HCT116 (cell line): ENCODE measurements around the gene TP53TG3E. TPM values are rescaled to one million over a fixed set of nuclear protein-coding genes. Genes with fewer than 3 reads are reported as not detected.
"Not testable (repeated sequence)": the region's sequence is repeated elsewhere in the genome, so short reads cannot be mapped to it uniquely, and the experiment has no call there.

ENCODE experiments used
- ATAC-seq: fragments of 200-7000 bp; cut with Tn5 transposase; 2 replicates; pipeline ENCODE4 v1.9.1; 2020; ENCODE audit warnings: mild to moderate bottlenecking, moderate library complexity
- Bru-seq: library from RNA; stranded (reverse); fragments of 400-500 nt; gene quantifications from one replicate; lab custom pipeline; 2021; lab: Mats Ljungman, UMichigan
- BruChase-seq, 2 experiments: library from RNA; stranded (reverse); fragments of 400-500 nt; gene quantifications; one replicate each; lab custom pipeline; 2021; lab: Mats Ljungman, UMichigan
- BruUV-seq: library from RNA; stranded (reverse); fragments of 400-500 nt; replicated peaks from 2 replicates; lab custom pipeline; 2021; lab: Mats Ljungman, UMichigan
- CTCF ChIA-PET: fragments of 300-600 bp; sonication (Branson Sonifier 250); formaldehyde crosslinking; loops from one replicate; lab custom pipeline; 2021; ENCODE audit warnings: antibody characterized with exemption; lab: Charles Lee
- POLR2A ChIA-PET: fragments of 300-600, 350-600 bp; sonication (Branson Sonifier 250); formaldehyde crosslinking; loops from one replicate; lab custom pipeline; 2021; ENCODE audit warnings: antibody characterized with exemption; lab: Charles Lee
- RAD21 ChIA-PET, 2 experiments: fragments of 300-600 bp; sonication (Branson Sonifier 250); formaldehyde crosslinking; loops; one replicate each; lab custom pipeline; 2023; ENCODE audit warnings: low total read pairs in 2 of 2; ENCODE audit not compliant: uncharacterized antibody in 2 of 2, unreplicated experiment in 2 of 2, low non-redundant PET in 1 of 2; lab: Charles Lee
- DNase-seq: peaks from one replicate; pipeline ENCODE4 v3.0.0-alpha.2; 2010; ENCODE audit warnings: low read depth, low spot score
- H2AFZ ChIP-seq: fragments of 200-600 bp; shearing (Covaris generic), sonication (generic); 2 replicates; pipeline ENCODE4 v1.6.1; 2017; ENCODE audit warnings: low read depth, mixed run types, mixed read lengths, antibody characterized with exemption, low read length; ENCODE audit not compliant: poor library complexity, severe bottlenecking
- H3K27ac ChIP-seq: 2 replicates; pipeline ENCODE4 v1.5.1; 2012; ENCODE audit warnings: low read depth, low read length
- H3K27me3 ChIP-seq: fragments of 200-600 bp; sonication (generic); 2 replicates; pipeline ENCODE4 v1.6.1; 2016; ENCODE audit warnings: mixed run types, low read length, mixed read lengths; ENCODE audit not compliant: insufficient read depth
- H3K36me3 ChIP-seq, 2 experiments: fragments of 200-500 bp in 1 of 2; fragments of 200-600 bp in 1 of 2; sonication (Bioruptor generic) in 1 of 2; sonication (generic) in 1 of 2; 2 replicates each; pipeline versions ENCODE4 v1.5.1 to v1.6.1; 2014 to 2016; ENCODE audit warnings: low read length in 2 of 2, inconsistent platforms in 1 of 2, mixed read lengths in 1 of 2, mixed run types in 1 of 2; ENCODE audit not compliant: insufficient read depth in 2 of 2, control insufficient read depth in 1 of 2
- H3K4me1 ChIP-seq, 2 experiments: fragments of 200-600 bp in 1 of 2; sonication (generic) in 1 of 2; 2 replicates each; pipeline versions ENCODE4 v1.5.1 to v1.6.1; 2012 to 2017; ENCODE audit warnings: low read length in 2 of 2, inconsistent platforms in 1 of 2, mild to moderate bottlenecking in 1 of 2, mixed read lengths in 1 of 2, mixed run types in 1 of 2, moderate library complexity in 1 of 2; ENCODE audit not compliant: insufficient read depth in 2 of 2, control insufficient read depth in 1 of 2
- H3K4me2 ChIP-seq: fragments of 200-600 bp; sonication (generic); 2 replicates; pipeline ENCODE4 v1.6.1; 2017; ENCODE audit warnings: mixed run types, low read length, mixed read lengths
- H3K4me3 ChIP-seq, 2 experiments: fragments of 200-600 bp in 1 of 2; sonication (generic) in 1 of 2; replicated peaks in 1 of 2; 2 replicates each; pipeline ENCODE4 v1.5.1; 2011 to 2016; ENCODE audit warnings: low read length in 2 of 2, control low read depth in 1 of 2, low read depth in 1 of 2, mild to moderate bottlenecking in 1 of 2, mixed read lengths in 1 of 2, mixed run types in 1 of 2
- H3K79me2 ChIP-seq: fragments of 200-600 bp; sonication (generic); 2 replicates; pipeline ENCODE4 v1.6.1; 2017; ENCODE audit warnings: mild to moderate bottlenecking, mixed run types, low read length, moderate library complexity, mixed read lengths; ENCODE audit not compliant: insufficient read depth
- H3K9ac ChIP-seq: fragments of 200-600 bp; sonication (generic); 2 replicates; pipeline ENCODE4 v1.6.1; 2016; ENCODE audit warnings: low read length, mixed read lengths
- H3K9me2 ChIP-seq: fragments of 200-600 bp; sonication (generic), shearing (Covaris generic); 2 replicates; pipeline ENCODE4 v1.6.1; 2017; ENCODE audit warnings: mixed run types, mild to moderate bottlenecking, moderate library complexity; ENCODE audit not compliant: insufficient read depth
- H3K9me3 ChIP-seq, 2 experiments: fragments of 200-500 bp in 1 of 2; fragments of 200-600 bp in 1 of 2; sonication (Bioruptor generic) in 1 of 2; sonication (generic) in 1 of 2; 2 replicates each; pipeline ENCODE4 v1.6.1; 2014 to 2017; ENCODE audit warnings: low read length in 2 of 2, mixed read lengths in 2 of 2, inconsistent platforms in 1 of 2, low read depth in 1 of 2, mild to moderate bottlenecking in 1 of 2, mixed run types in 1 of 2, moderate library complexity in 1 of 2; ENCODE audit not compliant: control insufficient read depth in 1 of 2, insufficient read depth in 1 of 2
- H4K20me1 ChIP-seq: fragments of 200-600 bp; sonication (generic), shearing (Covaris generic); 2 replicates; pipeline ENCODE4 v1.6.1; 2017; ENCODE audit warnings: mixed run types, mild to moderate bottlenecking, moderate library complexity; ENCODE audit not compliant: insufficient read depth
- intact Hi-C: fragments of 100-400 bp; cut with micrococcal nuclease; formaldehyde crosslinking; loops from 2 replicates; pipeline ENCODE4 v1.10.0; 2022
- long read RNA-seq: library from polyadenylated mRNA; unstranded; transcript quantifications from one replicate; pipeline ENCODE4 v2.0.0, GENCODE V29; 2021; ENCODE audit not compliant: unreplicated experiment
- polyA plus RNA-seq: library from polyadenylated mRNA; unstranded; fragments of >200 nt; gene quantifications from 2 replicates; pipeline ENCODE4 v1.2.1, GENCODE V29; 2012; ENCODE audit warnings: missing spikeins
- total RNA-seq: library from RNA; stranded (reverse); gene quantifications from one replicate; pipeline ENCODE4 v1.2.1, GENCODE V29; 2021; ENCODE audit not compliant: unreplicated experiment

TP53TG3E gene, protein sequence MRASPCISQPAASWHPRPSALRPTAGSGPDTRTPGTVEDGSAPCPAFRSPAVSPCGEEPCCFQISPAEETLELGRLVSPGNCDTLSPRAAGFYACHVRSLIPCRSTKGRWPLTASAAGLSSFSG
- total RNA-seq (not detected), Bru-seq, nascent RNA (not detected), BruChase-seq, experiment 1, labeled RNA remaining after a 6-hour chase (not detected), BruChase-seq, experiment 2, labeled RNA remaining after a 2-hour chase (not detected)
- not detected in 2 replicates for polyA plus RNA-seq
- long read RNA-seq: 0 reads

- DNase-seq, H3K9me2 ChIP-seq, H2AFZ ChIP-seq, ATAC-seq, H3K27me3 ChIP-seq, RAD21 ChIA-PET, CTCF ChIA-PET, H3K4me2 ChIP-seq, H3K9ac ChIP-seq, BruUV-seq, H4K20me1 ChIP-seq, H3K27ac ChIP-seq, H3K4me1 ChIP-seq, H3K9me3 ChIP-seq, H3K36me3 ChIP-seq, intact Hi-C loops, POLR2A ChIA-PET, H3K79me2 ChIP-seq, H3K4me3 ChIP-seq: not testable (repeated sequence)
Observed at GRCh38 chr16:33304006-33304405, at the start of gene TP53TG3E. Gene TP53TG3E, plus strand, starts transcription at chr16:33304306. Its CDS starts 68 bp downstream, at chr16:33304374.

- RAD21 ChIA-PET, ATAC-seq, H3K27me3 ChIP-seq, POLR2A ChIA-PET, H3K9me2 ChIP-seq, H3K4me3 ChIP-seq, H3K27ac ChIP-seq, intact Hi-C loops, DNase-seq, H3K36me3 ChIP-seq, H3K9me3 ChIP-seq, H4K20me1 ChIP-seq, H2AFZ ChIP-seq, BruUV-seq, H3K9ac ChIP-seq, CTCF ChIA-PET, H3K79me2 ChIP-seq, H3K4me2 ChIP-seq, H3K4me1 ChIP-seq: not testable (repeated sequence)
Observed at GRCh38 chr16:33336226-33337012, 32.3 kb downstream of the TP53TG3E start.

DNA sequence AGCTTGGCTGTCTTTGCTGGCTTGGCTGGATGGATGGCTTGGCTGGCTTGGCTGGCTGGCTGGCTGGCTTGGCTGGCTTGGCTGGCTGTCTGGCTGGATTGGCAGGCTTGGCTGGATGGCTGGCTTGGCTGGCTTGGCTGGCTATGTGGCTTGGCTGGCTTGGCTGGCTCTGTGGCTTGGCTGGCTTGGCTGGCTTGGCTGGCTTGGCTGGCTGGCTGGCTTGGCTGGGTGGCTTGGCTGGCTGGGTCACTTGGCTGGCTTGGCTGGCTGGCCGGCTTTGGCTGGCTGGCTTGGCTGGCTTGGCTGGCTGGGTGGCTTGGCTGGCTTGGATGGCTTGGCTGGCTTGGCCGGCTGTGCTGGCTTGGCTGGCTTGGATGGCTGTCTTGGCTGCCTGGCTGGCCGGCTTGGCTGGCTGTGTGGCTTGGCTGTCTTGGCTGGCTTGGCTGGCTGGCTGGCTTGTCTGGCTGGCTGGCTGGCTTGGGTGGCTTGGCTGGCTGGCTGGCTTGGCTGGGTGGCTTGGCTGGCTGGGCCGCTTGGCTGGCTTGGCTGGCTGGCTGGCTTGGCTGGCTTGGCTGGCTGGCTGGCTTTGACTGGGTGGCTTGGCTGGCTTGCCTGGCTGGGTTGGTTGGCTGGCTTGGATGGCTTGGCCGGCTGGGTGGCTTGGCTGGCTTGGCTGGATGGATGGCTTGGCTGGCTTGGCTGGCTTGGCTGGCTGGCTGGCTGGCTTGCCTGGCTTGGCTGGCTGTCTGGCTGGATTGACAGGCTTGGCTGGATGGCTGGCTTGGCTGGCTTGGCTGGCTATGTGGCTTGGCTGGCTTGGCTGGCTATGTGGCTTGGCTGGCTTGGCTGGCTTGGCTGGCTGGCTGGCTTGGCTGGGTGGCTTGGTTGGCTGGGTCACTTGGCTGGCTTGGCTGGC, 33.8 kb downstream of the TP53TG3E start:
- H3K4me2 ChIP-seq, CTCF ChIA-PET, H4K20me1 ChIP-seq, H2AFZ ChIP-seq, H3K9me2 ChIP-seq, H3K36me3 ChIP-seq, ATAC-seq, POLR2A ChIA-PET, RAD21 ChIA-PET, H3K27me3 ChIP-seq, BruUV-seq, intact Hi-C loops, H3K9ac ChIP-seq, H3K9me3 ChIP-seq, H3K27ac ChIP-seq, H3K4me3 ChIP-seq, H3K79me2 ChIP-seq, DNase-seq, H3K4me1 ChIP-seq: not testable (repeated sequence)

GRCh38 chr16:33338543-33338951, 34.4 kb downstream of the TP53TG3E start:
- RAD21 ChIA-PET, H3K27me3 ChIP-seq: not testable (repeated sequence)

More at GRCh38 chr16:33338543-33338951, 34.4 kb downstream of the TP53TG3E start:
- H3K79me2 ChIP-seq, DNase-seq, CTCF ChIA-PET, H3K9ac ChIP-seq, H3K36me3 ChIP-seq, intact Hi-C loops, H4K20me1 ChIP-seq, ATAC-seq, H3K4me1 ChIP-seq, H3K27ac ChIP-seq, H2AFZ ChIP-seq, H3K4me3 ChIP-seq, H3K9me2 ChIP-seq, H3K4me2 ChIP-seq, H3K9me3 ChIP-seq, BruUV-seq, POLR2A ChIA-PET: not testable (repeated sequence)
